GM10266 (cell line): ENCODE measurements around the gene S100A11.

Source experiments
- DNase-seq: peaks from one replicate; pipeline ENCODE4 v3.0.0; 2012; ENCODE audit errors: extremely low spot score
- TF ChIP-seq, protein P1 (sequence below): IDR thresholded peaks from 2 replicates; pipeline ENCODE4 v1.5.1; 2012; ENCODE audit warnings: mild to moderate bottlenecking, low read depth; ENCODE audit not compliant: control insufficient read depth, insufficient read depth; ENCODE audit errors: missing control alignments

Gene S100A11

DNA sequence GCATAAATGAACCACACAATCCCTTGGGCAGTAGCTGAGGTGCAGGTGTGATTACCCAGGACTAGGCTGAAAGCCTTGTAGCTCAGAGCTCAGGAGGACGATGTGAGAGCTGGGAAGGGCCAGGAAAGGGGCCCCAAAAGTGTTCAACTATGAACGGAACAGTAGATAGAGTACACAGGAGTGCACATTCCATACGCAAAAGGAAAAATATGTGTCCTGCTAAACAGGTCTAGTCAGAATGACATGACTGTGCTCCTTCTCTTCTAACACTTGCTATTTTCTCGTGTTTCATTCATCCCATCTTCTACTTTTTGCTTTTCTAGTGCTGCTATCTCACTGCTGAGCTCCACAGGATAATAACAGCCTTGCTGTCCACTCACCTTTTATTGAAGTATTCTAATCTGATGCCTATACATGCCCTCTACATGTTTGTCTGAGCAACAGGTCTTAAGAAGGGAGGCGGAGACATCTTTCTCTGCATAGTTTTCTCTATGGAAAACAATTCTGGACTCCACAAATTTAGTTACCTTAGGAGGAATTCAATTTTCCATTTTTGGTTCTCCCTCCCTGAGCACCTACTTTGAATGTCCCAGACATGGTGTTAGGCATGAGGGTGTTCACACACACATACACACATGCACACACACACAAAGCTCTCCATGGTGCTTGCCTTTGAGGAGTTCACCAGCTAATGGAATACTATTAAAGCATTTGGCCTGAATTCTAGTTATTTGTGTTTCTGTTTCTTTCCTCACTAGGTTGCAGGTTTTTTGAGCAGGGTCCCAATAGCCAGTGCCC is 46.5 kb downstream of the S100A11 start:
- DNase-seq = no peak
- TF ChIP-seq, protein P1, sequence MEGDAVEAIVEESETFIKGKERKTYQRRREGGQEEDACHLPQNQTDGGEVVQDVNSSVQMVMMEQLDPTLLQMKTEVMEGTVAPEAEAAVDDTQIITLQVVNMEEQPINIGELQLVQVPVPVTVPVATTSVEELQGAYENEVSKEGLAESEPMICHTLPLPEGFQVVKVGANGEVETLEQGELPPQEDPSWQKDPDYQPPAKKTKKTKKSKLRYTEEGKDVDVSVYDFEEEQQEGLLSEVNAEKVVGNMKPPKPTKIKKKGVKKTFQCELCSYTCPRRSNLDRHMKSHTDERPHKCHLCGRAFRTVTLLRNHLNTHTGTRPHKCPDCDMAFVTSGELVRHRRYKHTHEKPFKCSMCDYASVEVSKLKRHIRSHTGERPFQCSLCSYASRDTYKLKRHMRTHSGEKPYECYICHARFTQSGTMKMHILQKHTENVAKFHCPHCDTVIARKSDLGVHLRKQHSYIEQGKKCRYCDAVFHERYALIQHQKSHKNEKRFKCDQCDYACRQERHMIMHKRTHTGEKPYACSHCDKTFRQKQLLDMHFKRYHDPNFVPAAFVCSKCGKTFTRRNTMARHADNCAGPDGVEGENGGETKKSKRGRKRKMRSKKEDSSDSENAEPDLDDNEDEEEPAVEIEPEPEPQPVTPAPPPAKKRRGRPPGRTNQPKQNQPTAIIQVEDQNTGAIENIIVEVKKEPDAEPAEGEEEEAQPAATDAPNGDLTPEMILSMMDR = no peak

GRCh38 chr1:151989211-151989862 is 47.5 kb downstream of the S100A11 start:
- no peak for DNase-seq
- TF ChIP-seq, protein P1 = no peak

DNA sequence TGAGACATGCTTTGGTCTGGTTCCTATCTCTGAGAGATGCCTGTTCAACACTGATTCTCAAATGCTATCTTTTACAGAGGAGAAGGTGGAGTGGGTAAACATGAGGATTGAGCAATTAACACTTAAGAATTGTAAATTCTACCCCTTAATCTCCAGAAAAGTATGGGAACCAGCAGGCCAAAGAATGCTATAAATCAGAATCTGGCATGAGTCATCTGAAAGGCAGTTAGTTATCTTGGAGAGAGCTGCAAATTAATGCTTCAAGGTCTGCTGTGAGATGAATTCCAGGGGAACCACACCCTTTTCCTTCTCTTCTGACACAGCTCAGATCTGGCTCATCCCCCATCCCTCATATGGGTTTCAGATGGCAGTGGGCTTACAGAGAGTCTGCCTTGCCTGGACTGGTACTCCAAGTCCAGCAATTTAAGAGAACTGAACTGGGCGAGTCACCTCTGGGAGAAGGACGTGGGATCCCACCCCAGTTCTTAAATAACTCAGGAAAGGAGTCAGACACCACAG is 48.3 kb downstream of the S100A11 start:
- TF ChIP-seq, protein P1 = no peak
- DNase-seq = no peak

DNA sequence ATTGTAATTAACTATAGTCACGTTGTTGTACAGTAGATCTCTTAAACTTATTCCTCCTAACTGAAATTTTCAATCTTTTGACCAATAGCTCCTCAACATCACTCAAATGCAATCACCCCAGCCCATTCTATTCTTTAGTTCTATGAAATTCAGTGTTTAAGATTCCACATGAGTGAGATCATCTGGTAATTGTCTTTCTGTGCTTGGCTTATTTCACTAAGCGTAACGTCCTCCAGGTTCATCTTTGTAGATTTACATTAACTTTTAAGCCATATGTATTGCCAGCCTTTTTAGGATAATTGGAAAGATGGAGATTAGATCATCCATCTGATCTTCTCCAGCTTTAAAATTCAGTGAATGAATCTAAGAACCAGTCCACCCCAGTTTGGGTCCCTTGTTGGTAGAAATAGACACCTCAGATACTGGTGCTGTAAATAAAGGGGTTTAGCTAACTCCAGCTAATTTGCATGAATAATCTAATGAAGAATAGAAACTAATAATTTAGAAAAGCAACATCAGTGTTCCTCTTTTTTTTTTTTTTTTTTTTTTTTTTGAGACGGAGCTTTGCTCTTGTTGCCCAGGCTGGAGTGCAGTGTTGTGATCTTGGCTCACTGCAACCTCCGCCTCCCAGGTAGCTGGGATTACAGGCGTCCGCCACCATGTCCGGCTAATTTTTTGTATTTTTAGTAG is 50.2 kb downstream of the S100A11 start:
- TF ChIP-seq, protein P1 = no peak
- DNase-seq = no peak

DNA sequence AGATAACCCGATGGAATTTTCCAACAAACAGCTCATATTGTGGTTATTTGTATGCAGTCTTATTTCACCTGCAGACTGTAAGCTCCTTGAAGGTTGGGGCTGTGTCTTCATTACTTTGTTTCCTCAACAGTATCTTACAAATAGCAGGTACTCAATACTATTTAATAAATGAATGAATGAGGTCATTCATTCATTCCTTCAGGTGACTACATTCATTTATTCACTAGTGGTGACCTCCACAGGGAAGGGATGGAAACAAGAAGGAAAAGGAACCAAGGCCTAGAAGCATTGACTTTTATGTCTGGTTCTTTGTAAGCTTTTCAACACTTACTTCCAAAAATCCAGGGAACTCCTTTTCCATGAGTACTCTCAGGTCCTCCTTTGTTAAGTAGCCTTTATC is 51.0 kb downstream of the S100A11 start:
- DNase-seq = no peak
- TF ChIP-seq, protein P1 = no peak

DNA sequence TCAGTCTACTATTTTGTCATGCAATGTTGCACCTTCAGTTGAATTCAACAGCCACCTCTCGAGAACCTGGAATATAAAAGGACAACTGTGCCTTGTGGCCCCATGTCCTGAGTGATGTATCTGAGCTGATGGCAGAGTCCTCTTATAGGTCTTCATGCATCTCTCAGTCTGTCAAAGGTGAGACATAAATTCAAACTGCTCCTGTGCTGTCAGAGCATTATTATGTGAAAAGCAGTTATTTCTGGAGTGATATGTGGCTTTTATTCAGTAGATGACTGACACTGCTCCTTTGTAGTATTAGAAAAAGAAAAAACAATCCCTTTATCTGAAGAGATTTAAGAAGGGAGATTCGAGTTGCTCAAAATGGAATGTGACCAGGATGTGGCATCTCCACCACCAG is 51.5 kb downstream of the S100A11 start:
- DNase-seq = no peak
- TF ChIP-seq, protein P1 = no peak

- DNase-seq = peak; percentile 69
Measured at GRCh38 chr1:151984313-151984956, 52.4 kb downstream of the S100A11 start.

More at GRCh38 chr1:151984313-151984956, 52.4 kb downstream of the S100A11 start:
- TF ChIP-seq, protein P1 = no peak
